Measurements from ENCODE around the gene GRID2IP. TPM values are rescaled to one million over a fixed set of nuclear protein-coding genes. Genes with fewer than 3 reads are reported as not detected.
"Not testable (repeated sequence)": the region's sequence is repeated elsewhere in the genome, so short reads cannot be mapped to it uniquely, and the experiment has no call there.

GRID2IP gene
- under 1 TPM; 0.40 to 0.61 (median 0.57) TPM for polyA plus RNA-seq (ENCODE audit: insufficient read length in 3 of 3)

DNA sequence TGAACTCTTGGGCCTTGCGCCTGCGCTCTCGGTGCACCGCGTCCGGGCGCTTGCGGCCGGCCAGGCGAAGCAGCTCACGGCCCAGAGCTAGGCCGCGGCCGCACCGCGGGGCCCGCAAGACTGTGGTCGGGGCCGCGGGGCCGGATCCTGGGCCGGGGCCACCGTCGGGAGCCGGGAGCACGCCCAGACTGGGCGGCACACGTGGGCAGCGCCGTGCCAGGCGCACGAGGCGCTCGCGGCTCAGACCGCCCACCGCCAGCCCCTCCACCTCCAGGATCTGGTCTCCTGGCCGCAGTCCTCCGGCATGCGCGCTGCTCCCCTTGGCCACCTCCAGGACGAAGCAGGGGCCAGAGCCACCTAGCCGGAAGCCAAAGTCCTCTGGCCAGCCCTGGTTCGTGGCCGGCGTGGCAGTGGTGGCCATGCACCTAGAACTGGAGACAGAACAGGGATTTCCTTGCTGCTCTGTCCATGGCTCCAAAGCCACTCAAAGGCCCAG lies at the start of gene GRID2IP:
TSS of gene GRID2IP (minus strand) at position 446 of the 496 bp plus-strand sequence. CDS start at position 421, 25 bp downstream.
- no peak for DNase-seq (ENCODE audit: low read depth in 3 of 3, low spot score in 2 of 3)

DNA sequence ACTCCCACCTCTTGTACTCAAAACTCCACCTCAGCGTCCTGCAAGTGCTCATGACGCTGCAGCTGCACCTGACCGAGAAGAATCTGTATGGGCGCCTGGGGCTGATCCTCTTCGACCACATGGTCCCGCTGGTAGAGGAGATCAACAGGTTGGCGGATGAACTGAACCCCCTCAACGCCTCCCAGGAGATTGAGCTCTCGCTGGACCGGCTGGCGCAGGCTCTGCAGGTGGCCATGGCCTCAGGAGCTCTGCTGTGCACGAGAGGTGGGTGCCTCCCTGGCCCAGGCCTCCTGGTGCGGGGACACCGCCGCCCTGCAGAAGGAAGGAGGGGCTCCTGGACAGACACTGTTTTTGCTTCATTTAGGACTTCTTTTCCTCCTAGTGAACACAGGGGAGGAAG lies 48.8 kb upstream of the GRID2IP start:
- DNase-seq (ENCODE audit: low read depth in 3 of 3, low spot score in 2 of 3) = no peak

- DNase-seq (ENCODE audit: low read depth in 3 of 3, low spot score in 2 of 3) = no peak
Measured at GRCh38 chr7:6590645-6591110, 39.4 kb upstream of the GRID2IP start.

- peak in 2 of 3 donors; percentile 74 to 77 for DNase-seq (ENCODE audit: low read depth in 3 of 3, low spot score in 2 of 3)
Measured at GRCh38 chr7:6589829-6590644, 38.8 kb upstream of the GRID2IP start, which contains the start of gene INTS15. TSS of gene INTS15 (plus strand) at chr7:6590021. CDS start at chr7:6590284, 263 bp downstream.

DNA sequence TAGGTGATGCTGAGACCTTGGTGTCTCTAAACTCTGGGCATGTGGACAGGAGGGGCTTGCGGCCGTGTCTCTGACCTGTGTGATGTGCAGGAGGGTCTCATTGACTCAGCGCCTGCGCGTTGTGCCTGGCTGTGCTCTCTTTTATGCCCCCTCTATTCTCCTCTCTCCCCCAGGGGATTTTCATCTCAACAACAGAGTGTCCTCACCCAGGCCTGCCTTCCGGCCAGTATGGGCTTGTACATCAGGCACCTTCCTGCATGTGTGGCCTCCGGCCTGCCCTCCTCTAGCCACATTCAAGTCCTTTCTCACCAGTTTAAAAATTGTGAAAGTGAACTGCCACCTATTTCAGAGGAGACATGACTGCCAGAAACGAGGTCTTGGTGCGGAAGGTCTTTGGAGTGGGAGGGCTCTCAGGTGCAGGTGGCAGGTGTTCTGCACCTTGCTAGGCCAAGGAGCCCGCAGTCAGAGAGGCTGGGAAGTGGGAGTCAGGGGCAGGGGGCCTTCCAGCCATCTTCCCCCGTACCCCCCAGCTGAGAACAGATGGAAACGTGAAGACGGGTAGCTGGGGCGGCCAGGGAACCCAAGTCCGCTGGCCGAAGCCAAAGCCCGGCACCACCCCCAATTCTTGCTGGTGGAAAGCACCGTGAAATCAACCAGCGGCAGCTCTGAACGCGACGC lies 38.0 kb upstream of the GRID2IP start:
- DNase-seq (ENCODE audit: low read depth in 3 of 3, low spot score in 2 of 3) = no peak

GRCh38 chr7:6588566-6588965 lies 37.3 kb upstream of the GRID2IP start:
- no peak for DNase-seq (ENCODE audit: low read depth in 3 of 3, low spot score in 2 of 3)

DNA sequence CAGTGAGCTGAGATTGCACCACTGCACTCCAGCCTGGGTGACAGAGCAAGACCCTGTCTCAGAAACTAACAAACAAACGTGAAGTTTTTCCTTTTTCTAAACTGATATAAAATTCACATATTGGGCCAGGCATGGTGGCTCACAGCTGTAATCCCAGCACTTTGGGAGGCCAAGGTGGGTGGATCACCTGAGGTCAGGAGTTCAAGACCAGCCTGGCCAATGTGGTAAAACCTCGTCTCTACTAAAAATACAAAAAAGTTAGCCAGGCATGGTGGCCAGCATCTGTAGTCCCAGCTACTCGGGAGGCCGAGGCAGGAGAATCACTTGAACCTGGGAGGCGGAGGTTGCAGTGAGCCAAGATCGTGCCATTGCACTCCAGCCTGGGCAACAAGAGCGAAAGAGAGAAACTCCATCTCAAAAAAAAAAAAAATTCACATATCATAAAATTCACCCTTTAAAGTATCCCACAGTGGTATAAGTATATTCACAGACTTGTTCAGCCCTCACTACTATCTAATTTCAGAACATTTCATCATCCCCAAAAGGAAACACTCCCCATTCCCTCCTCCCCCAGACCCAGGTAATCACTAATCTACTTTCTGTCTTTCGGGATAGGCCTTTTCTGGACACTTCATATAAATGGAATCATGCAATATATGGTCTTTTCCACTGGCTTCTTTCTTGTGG lies 34.6 kb upstream of the GRID2IP start:
- DNase-seq (ENCODE audit: low read depth in 3 of 3, low spot score in 2 of 3) = not testable (repeated sequence)

GRCh38 chr7:6579446-6579845 lies 28.2 kb upstream of the GRID2IP start:
- DNase-seq (ENCODE audit: low read depth in 3 of 3, low spot score in 2 of 3) = no peak

DNA sequence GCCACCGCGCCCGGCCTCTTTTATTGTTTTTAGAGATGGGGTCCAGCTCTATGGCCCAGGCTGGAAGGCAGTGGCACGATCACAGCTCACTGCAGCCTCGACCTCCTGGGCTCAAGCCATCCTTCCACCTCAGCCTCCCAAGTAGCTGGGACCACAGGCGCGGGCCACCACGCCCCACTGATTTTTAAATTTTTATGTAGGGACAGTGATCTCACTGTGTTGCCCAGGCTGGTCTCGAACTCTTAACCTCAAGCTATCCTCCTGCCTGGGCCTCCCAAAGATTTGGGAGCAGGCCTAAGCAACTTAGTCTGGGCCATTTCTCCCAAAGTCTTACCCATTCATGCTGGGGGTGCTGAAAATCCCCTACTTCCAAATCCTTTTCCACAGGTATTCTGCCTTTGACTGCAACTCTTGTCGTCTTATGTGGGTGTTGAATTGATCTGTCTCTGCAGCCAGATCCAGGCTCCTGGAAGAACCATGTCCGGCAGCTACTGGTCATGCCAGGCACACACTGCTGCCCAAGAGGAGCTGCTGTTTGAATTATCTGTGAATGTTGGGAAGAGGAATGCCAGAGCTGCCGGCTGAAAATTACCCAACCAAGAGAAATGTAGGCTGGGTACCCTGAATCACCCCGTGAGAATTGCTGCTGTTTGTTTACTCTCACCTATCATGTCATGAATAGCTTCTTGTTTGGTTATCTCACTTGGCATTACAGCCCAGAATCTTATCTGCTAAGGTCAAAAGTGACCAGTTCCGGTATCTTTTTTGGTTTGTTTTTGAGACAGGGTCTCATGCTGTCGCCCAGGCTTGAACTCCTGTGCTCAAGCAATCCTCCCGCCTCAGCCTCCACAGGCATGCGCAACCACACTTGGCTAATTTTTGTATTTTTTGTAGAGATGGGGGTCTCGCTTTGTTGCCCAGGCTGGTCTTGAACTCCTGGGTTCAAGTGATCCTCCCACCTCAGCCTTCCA lies 27.1 kb upstream of the GRID2IP start:
- DNase-seq (ENCODE audit: low read depth in 3 of 3, low spot score in 2 of 3) = no peak

GRCh38 chr7:6577369-6578113 lies 26.3 kb upstream of the GRID2IP start, which contains the start of gene ZDHHC4:
TSS of gene ZDHHC4 (plus strand) at chr7:6577454. CDS start at chr7:6580562, 3,108 bp downstream.
- peak in 2 of 3 donors; percentile 74 to 80 for DNase-seq (ENCODE audit: low read depth in 3 of 3, low spot score in 2 of 3)

GRCh38 chr7:6576867-6577368 lies 25.7 kb upstream of the GRID2IP start:
- DNase-seq (ENCODE audit: low read depth in 3 of 3, low spot score in 2 of 3) = not testable (repeated sequence)

GRCh38 chr7:6576024-6576866 lies 25.0 kb upstream of the GRID2IP start:
- DNase-seq (ENCODE audit: low read depth in 3 of 3, low spot score in 2 of 3) = no peak

DNA sequence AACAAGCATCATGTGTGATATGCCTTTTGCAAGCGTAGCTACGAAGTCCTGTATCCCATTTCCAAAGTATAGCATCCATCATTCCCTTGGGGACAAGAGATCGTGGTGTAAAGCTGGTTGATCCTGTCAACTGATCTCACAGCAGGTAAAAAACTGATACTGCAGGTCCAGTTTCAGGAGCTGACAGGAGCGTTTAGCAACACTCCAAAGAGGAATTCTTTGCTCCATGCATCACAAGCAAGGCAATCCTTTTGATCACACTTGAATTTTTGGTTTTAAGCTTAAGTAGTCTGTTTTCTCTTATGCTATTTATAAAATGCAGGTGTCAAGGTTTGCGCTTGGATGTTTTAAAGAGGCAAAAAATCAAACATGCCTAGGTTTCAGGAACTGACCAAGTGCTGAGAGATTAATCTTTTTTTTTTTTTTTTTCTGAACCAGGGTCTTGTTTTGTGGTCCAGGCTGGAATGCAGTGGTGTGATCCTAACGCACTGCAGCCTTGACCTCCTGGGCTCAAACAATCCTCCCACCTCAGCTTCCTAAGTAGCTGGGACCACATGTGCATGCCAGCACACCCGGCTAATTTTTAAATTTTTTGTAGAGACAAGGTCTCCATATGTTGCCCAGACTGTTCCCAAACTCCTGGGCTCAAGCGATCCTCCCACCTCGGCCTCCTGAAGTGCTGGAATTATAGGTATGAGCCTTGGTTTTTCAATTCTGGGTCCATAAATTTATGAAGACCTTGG lies 24.2 kb upstream of the GRID2IP start:
- no peak for DNase-seq (ENCODE audit: low read depth in 3 of 3, low spot score in 2 of 3)

DNA sequence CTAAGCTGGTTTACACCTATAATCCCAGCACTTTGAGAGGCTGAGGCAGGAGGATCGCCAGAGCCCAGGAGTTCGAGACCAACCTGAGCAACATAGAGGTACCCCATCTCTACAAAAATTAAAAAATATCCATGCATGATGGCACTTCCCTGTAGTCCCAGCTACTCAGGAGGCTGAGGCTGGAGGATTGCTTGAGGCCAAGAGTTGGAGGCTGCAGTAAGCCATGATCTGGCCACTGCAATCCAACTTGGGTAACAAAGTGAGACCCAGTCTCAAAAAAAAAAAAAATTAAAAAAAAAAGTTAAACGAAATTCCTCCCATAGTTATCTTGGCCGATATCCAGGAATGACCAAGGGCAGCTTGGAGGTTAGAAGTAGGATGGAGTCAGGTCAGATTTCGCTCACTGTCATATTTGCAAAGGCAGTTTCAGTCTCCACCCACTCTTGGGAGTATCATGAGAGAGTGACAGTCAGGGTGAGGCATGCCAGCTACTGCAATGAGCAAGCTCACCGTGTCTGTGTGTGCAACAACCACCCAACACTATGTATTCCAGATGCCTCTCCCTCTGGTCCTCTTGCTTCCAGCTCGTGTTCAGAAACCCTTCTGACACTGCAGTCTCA lies 20.0 kb upstream of the GRID2IP start:
- DNase-seq (ENCODE audit: low read depth in 3 of 3, low spot score in 2 of 3) = no peak

DNA sequence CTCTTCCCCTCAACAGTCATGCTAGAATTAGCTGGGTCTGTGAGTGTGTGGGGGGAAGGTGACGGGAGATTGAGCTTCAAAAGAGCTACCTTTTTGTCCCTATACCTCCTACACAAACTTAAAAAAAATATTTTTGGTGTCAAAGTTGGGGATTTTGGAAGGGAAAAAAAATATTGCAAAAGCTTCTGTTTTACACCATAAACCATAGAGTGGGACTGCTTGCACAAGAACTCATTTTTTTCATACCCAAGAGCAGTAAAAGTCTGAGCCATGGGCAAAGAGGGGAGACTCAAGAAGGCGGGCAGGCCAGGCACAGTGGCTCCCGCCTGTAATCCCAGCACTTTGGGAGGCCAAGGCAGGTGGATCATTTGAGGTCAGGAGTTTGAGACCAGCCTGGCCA lies 16.6 kb upstream of the GRID2IP start:
- DNase-seq (ENCODE audit: low read depth in 3 of 3, low spot score in 2 of 3) = no peak

- DNase-seq (ENCODE audit: low read depth in 3 of 3, low spot score in 2 of 3) = no peak
Measured at GRCh38 chr7:6565655-6566054, 14.4 kb upstream of the GRID2IP start.

Measured in right renal cortex interstitium (tissue), 3 donors.